ENCODE measurements around the gene LRP1B.

- TF ChIP-seq TAF1 (IDR thresholded peaks at IDR 0.05; ENCODE audit: borderline replicate concordance, low read depth, low read length) (no peak), POLR2A (IDR thresholded peaks at IDR 0.05; ENCODE audit: low read depth, low read length) (no peak)
Observed at GRCh38 chr2:140338795-140339194, 1792.0 kb downstream of the LRP1B start.
